Measurements from ENCODE around the gene CDADC1.

- no peak for TF ChIP-seq CHD4 (IDR thresholded peaks at IDR 0.05)
- TF ChIP-seq POLR2A (IDR thresholded peaks at IDR 0.05; ENCODE audit: low read depth, low read length), result peak; percentile 45; the same call in 1 of the 2 replicates
- peak; percentile 90 to 95 (median 94); a peak in 5 of 6 replicates for TF ChIP-seq CTCF (IDR thresholded peaks at IDR 0.05 in 2 of 3, conservative IDR thresholded peaks at IDR 0.05 in 1 of 3; ENCODE audit: control insufficient read depth in 2 of 3, extremely low read depth in 1 of 3, insufficient read depth in 1 of 3, low read depth in 3 of 3, low read length in 3 of 3)
- no peak for TF ChIP-seq CBX5 (IDR thresholded peaks at IDR 0.05; ENCODE audit: low read depth)
- TF ChIP-seq MAX (IDR thresholded peaks at IDR 0.05; ENCODE audit: low read depth, low read length), result no peak
- 0 out of 2 replicates have a peak, but pooled peaks have one; percentile 30 for TF ChIP-seq TCF12 (IDR thresholded peaks at IDR 0.05; ENCODE audit: low read depth, low read length)
- TF ChIP-seq CEBPB (IDR thresholded peaks at IDR 0.05; ENCODE audit: borderline replicate concordance in 1 of 2, low read depth in 2 of 2, low read length in 2 of 2), result no peak
- TF ChIP-seq EED (IDR thresholded peaks at IDR 0.05; ENCODE audit: low read depth), result no peak
- TF ChIP-seq FOXK2 (IDR thresholded peaks at IDR 0.05), result no peak
- TF ChIP-seq CHD2 (IDR thresholded peaks at IDR 0.05; ENCODE audit: borderline replicate concordance, low read depth, low read length), result no peak
- no peak for TF ChIP-seq ZNF24 (IDR thresholded peaks at IDR 0.05)
- no peak for TF ChIP-seq STAT1 (conservative IDR thresholded peaks at IDR 0.05)
- no peak for TF ChIP-seq ZBED1 (IDR thresholded peaks at IDR 0.05; ENCODE audit: borderline replicate concordance)
- TF ChIP-seq GABPA (IDR thresholded peaks at IDR 0.05; ENCODE audit: low read depth), result no peak
These were observed 53.2 kb downstream of the CDADC1 start for GRCh38 chr13:49300739-49301589.

Measured in GM12878 (cell line).